Dendritic cell treated with granulocyte-macrophage colony-stimulating factor and Interleukin-4, amounts not matched to agents 40 ng/mL and 50 ng/mL, for 4 days (primary cell): ENCODE data around the gene GMDS.

ENCODE experiments used
- H3K27ac Mint-ChIP-seq: one replicate; pipeline ENCODE4 v1.8.0; 2022; ENCODE audit warnings: mild to moderate bottlenecking, mixed read lengths
- H3K27me3 Mint-ChIP-seq: one replicate; pipeline ENCODE4 v1.8.0; 2022; ENCODE audit warnings: mild to moderate bottlenecking, mixed read lengths
- H3K36me3 Mint-ChIP-seq: one replicate; pipeline ENCODE4 v1.8.0; 2022; ENCODE audit warnings: low read depth, mixed read lengths
- H3K4me1 Mint-ChIP-seq: one replicate; pipeline ENCODE4 v1.8.0; 2022; ENCODE audit warnings: low read depth, mixed read lengths
- H3K4me3 Mint-ChIP-seq: one replicate; pipeline ENCODE4 v1.8.0; 2022; ENCODE audit warnings: mild to moderate bottlenecking, moderate library complexity, mixed read lengths
- H3K9me3 Mint-ChIP-seq: one replicate; pipeline ENCODE4 v1.8.0; 2022; ENCODE audit warnings: mixed read lengths
- intact Hi-C: fragments of 100-400 bp; cut with micrococcal nuclease; formaldehyde crosslinking; loops from one replicate; pipeline ENCODE4 v1.15.0; 2022

GMDS gene

DNA sequence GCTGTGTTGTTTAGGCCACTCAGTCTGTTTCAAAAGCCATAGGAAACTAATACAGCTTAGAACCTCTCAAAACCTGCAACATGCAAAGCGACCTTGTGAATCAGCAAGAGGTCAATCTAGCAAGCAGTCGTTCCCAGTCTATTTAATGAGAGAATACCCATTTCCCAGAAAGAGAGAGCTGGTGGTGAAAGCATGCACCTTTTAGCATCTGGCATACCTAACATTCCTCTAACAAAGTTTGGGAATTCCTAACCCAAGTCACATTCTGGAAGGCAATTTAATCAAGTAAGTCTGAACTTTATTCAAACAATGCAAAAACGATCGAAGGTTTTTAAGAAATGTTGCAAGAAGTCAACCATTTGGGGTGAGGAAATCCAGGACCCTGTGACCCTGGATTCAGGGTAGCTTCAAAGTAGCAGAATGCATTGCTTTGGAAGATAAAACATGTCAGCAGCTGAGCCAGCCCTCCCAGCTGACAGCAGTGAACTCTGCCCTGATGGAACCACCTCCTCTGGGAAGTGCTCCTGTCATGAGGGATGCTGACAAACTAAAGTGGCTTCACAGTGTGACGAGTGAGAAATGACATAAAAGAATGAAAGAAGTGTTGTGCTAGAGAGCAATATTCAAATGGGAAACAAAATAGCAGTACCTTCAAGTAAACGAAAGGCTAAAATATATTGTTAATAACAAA, 104.8 kb downstream of the GMDS start:
- peaks cover 33% of the 10 kb centered on the region for H3K4me1 Mint-ChIP-seq
- H3K36me3 Mint-ChIP-seq, result no peaks in the 10 kb centered on the region
- no peaks in the 10 kb centered on the region for H3K9me3 Mint-ChIP-seq
- intact Hi-C loops, result no loop called here
- H3K27ac Mint-ChIP-seq, result no peak overlapping the region
- no peaks in the 10 kb centered on the region for H3K27me3 Mint-ChIP-seq
- no peak overlapping the region for H3K4me3 Mint-ChIP-seq

DNA sequence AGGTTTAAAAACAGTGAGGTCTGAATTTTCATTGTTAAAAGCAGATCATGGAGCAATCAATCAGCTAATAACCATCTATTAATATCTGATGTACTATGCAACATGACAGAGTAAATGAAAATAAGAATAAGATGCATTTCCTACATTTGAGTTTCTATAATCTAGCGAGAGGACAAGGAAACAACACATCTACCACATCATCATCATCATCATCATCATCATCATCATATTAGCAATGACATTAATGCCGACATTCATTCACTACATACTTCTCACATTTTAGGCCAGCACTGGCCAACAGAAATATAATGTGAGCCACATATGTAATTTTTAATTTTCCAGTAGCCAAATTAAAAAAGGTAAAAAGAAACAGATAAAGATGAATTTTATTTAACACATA, 110.0 kb downstream of the GMDS start:
- H3K4me1 Mint-ChIP-seq, result peaks cover 9% of the 10 kb centered on the region

DNA sequence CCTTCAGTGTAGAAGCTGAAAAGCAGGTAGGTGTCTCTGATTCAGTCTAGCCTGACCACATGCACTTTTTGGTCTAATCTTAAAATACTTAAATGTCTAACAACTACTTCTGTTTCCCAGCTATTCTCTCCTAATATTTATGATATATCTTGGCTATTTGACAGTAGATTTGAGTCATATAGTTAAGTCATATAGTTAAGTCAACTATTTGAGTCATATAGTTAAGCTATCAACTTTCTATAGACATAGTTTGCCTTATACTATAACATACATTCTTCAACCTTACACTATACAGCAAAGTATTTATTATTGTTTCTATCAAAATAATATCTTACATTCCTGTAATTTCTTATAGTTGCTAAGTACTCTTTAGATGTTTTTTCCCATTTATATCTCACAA, 110.9 kb downstream of the GMDS start:
- no peaks in the 10 kb centered on the region for H3K36me3 Mint-ChIP-seq
- H3K4me1 Mint-ChIP-seq, result peaks cover 2% of the 10 kb centered on the region
- no peaks in the 10 kb centered on the region for H3K27me3 Mint-ChIP-seq
- no peak overlapping the region for H3K4me3 Mint-ChIP-seq
- H3K9me3 Mint-ChIP-seq, result no peaks in the 10 kb centered on the region
- H3K27ac Mint-ChIP-seq, result no peak overlapping the region
- intact Hi-C loops, result no loop called here

More for the DNA sequence above, 110.0 kb downstream of the GMDS start:
- Mint-ChIP-seq H3K27ac (no peak overlapping the region), H3K36me3 (no peaks in the 10 kb centered on the region), H3K4me3 (no peak overlapping the region), H3K9me3 (no peaks in the 10 kb centered on the region), H3K27me3 (no peaks in the 10 kb centered on the region)
- intact Hi-C loops, result no loop called here

DNA sequence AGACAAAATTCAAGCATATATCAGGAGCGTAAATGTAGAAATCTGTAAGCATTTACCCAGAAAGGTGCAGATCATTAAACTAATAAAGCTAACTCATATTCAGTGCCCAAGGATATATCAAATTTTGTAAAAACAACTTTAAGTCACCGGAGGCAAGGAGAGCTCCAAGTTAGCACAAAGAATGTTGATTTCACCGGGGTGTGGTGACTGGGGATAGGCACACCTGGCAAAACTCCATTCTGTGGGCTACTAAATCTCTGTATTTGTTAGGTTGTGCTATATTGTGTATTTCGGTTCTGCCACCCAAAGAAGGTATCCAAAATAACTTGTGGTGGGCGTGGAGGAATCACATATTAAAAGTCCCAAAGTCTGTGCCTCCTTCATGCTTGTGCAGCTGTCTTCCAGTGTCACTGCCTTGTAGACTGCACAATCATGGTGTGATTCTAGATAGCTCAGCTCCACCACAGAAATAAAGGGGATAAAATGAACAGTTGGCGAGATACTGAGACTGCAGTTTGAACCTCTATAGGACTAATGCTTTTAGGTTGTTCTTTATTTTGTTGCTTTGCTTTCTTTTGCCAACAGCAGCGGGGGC, 111.6 kb downstream of the GMDS start:
- H3K36me3 Mint-ChIP-seq, result no peaks in the 10 kb centered on the region
- H3K9me3 Mint-ChIP-seq, result no peaks in the 10 kb centered on the region
- no peaks in the 10 kb centered on the region for H3K27me3 Mint-ChIP-seq
- no peak overlapping the region for H3K4me3 Mint-ChIP-seq
- H3K27ac Mint-ChIP-seq, result no peak overlapping the region
- intact Hi-C loops, result no loop called here
- H3K4me1 Mint-ChIP-seq, result peaks cover 6% of the 10 kb centered on the region

DNA sequence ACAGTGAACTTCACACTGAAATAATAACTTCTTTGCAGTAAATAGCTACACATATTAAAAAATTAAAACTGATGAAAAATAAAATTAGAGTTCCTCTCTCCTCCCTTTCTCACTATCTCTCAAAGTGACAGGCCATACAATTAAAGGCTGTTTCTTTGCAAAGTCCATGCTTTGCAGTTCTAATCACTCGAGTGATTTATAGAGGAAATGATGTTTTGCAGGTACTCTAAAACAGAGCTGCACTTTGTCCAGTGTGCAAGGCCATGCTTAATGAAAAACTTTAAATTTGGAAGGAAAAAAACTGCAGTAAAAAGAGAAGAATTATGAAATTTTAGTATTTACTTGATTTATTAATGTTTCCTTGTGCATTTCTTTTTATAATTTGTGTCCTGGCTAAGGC, 112.5 kb downstream of the GMDS start:
- H3K27ac Mint-ChIP-seq, result no peak overlapping the region
- peaks cover 6% of the 10 kb centered on the region for H3K4me1 Mint-ChIP-seq
- H3K4me3 Mint-ChIP-seq, result no peak overlapping the region
- no peaks in the 10 kb centered on the region for H3K27me3 Mint-ChIP-seq
- intact Hi-C loops, result no loop called here
- no peaks in the 10 kb centered on the region for H3K36me3 Mint-ChIP-seq
- no peaks in the 10 kb centered on the region for H3K9me3 Mint-ChIP-seq

DNA sequence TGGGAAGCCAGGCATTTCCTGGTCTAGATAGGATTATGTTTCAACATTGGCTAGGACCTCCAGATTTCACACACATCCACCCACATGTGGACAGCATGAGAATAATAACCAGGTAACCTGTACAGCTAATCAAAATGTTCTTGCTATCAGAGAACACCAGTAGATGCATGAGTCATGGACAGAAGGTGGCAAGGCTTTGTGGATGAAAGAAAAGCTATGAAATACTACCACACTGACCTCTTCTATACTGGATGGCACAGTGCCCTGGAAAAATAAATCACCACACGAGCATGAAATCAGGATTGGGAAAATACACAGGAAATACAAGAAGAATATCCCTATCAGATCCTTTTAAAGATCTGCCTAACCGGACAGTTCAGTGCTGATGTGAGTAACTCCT, 113.0 kb downstream of the GMDS start:
- Mint-ChIP-seq H3K4me1 (peaks cover 9% of the 10 kb centered on the region), H3K4me3 (no peak overlapping the region), H3K36me3 (no peaks in the 10 kb centered on the region), H3K27me3 (peaks cover 1% of the 10 kb centered on the region), H3K9me3 (no peaks in the 10 kb centered on the region), H3K27ac (no peak overlapping the region)
- intact Hi-C loops, result no loop called here

DNA sequence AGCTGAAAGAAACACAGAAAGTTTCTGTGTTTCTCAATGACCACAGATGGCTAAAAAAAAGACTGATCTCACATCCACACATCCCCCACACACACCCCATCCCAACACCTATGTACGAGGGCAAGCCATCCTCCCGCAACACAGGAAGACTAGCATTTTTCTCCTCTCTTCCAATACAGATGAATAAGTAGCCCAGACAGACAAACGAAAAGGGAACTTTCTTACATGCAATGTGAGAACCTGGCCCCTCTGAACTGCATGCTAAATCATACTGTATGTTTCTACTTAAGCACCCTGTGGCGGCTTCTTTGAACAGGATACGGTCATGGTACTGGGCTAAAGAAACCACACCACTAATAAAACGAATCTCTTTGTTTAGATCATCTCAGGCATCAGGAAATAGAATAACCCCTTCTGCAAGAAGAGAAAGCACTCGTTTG, 116.2 kb downstream of the GMDS start:
- Mint-ChIP-seq H3K9me3 (no peaks in the 10 kb centered on the region), H3K27me3 (peaks cover 9% of the 10 kb centered on the region), H3K4me3 (no peak overlapping the region), H3K36me3 (no peaks in the 10 kb centered on the region), H3K27ac (no peak overlapping the region), H3K4me1 (peaks cover 26% of the 10 kb centered on the region)
- intact Hi-C loops, result no loop called here

DNA sequence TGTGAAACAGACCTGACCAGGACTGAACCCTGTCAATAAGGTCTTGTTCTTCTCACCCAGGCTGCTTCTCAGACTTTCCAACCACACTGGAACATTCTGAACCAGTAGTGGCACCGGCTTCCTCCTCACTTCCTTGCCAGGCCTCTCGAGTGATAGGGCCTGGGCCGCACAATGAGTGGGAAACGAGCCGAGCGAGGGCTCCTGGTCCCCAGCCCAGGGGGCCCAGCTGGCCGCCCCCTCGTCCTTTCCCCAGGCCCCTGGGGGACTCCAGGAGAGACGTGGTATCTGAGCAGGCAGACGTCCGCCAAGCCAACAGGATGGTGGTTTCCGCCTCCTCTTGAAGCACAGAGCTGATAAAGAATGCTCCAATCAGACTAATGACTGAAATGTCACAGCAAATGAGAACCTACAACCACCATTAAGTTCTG, 117.9 kb downstream of the GMDS start:
- H3K4me3 Mint-ChIP-seq, result peak overlapping the region; percentile 56
- peaks cover 9% of the 10 kb centered on the region for H3K27me3 Mint-ChIP-seq
- H3K4me1 Mint-ChIP-seq, result peaks cover 27% of the 10 kb centered on the region
- H3K36me3 Mint-ChIP-seq, result no peaks in the 10 kb centered on the region
- H3K9me3 Mint-ChIP-seq, result peaks cover 7% of the 10 kb centered on the region
- peak overlapping the region; percentile 62 for H3K27ac Mint-ChIP-seq
- intact Hi-C loops, result no loop called here

DNA sequence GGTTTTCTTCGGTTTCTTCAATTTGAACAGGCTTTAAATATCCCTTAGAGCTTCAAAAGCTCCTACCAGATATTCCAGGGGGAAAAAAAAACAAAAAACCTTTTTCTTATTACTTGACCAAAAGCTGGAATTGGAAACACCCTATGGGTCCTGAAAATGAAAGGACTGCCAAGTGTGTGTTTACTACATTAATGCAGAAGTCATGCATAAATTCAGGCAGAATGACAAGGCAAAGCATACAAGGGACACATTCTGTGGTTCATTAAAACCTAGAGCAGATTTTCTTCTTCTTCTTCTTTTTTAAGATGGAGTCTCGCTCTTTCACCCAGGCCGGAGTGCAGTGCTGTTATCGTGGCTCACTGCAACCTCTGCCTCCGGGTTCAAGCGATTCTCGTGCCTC, 119.1 kb downstream of the GMDS start:
- intact Hi-C loops, result no loop called here
- Mint-ChIP-seq H3K4me1 (peaks cover 27% of the 10 kb centered on the region), H3K27me3 (peaks cover 9% of the 10 kb centered on the region), H3K4me3 (peak overlapping the region; percentile 39), H3K27ac (peak overlapping the region; percentile 42), H3K9me3 (peaks cover 7% of the 10 kb centered on the region), H3K36me3 (no peaks in the 10 kb centered on the region)

DNA sequence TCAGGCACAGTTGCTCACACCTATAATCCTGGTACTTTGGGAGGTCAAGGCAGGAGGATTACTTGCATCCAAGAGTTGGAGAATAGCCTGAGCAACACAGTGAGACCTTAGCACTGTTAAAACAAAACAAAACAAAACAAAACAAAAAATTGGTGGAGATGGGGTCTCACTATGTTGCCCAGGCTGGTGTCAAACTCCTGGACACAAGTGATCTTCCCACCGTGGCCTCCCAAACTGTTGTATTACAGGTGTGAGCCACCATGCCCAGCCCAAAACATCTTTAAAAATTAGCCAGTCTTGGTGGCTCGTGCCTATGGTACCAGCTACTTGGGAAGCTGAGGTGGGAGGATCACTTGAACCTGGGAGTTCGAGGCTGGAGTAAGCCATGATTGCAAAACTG, 120.2 kb downstream of the GMDS start:
- peaks cover 9% of the 10 kb centered on the region for H3K27me3 Mint-ChIP-seq
- intact Hi-C loops, result no loop called here
- peaks cover 7% of the 10 kb centered on the region for H3K9me3 Mint-ChIP-seq
- peaks cover 27% of the 10 kb centered on the region for H3K4me1 Mint-ChIP-seq
- no peaks in the 10 kb centered on the region for H3K36me3 Mint-ChIP-seq
- no peak overlapping the region for H3K27ac Mint-ChIP-seq
- H3K4me3 Mint-ChIP-seq, result no peak overlapping the region

DNA sequence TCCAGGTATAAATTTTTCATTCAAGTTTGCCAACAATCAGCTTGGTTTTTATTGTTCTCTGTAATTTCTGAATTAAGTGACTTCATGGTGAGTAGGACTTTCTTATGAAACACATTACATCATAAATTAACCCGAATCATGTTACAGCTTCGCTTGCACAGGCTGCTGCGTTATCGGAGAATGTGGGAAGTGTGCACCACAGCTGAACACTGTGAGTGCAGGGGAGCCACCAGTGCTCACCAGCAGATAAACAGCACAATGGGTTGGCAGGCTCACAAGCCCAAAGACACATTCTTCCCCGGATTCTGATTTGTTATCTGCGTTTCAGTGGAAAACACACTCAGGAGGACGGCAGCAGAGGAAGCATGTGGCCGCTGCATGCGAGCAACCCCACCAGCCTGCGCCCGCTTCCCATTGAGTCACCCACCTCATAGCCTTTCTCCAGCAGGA, 121.1 kb downstream of the GMDS start:
- Mint-ChIP-seq H3K27me3 (peaks cover 9% of the 10 kb centered on the region), H3K9me3 (peaks cover 7% of the 10 kb centered on the region), H3K36me3 (no peaks in the 10 kb centered on the region), H3K27ac (no peak overlapping the region), H3K4me3 (no peak overlapping the region), H3K4me1 (peaks cover 25% of the 10 kb centered on the region)
- intact Hi-C loops, result no loop called here

DNA sequence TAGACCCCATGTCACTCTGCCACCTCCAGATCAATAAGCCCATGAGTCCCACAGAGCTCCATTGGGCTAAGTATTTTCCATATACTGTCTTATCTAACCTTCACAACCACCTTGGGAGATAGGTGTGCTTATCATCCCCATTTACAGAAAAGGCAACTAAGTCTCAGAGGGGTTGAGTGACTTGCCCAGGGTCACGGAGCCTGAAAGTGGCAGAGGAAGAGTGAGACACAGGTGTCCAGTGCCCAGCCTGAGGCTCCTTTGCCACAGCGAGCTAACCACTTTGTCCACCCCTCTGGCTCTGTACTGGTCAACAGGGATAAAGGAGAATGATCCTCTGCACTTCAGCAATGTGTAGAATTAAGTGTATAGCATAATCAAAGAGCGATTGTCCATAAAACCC, 124.5 kb downstream of the GMDS start:
- H3K27ac Mint-ChIP-seq, result no peak overlapping the region

DNA sequence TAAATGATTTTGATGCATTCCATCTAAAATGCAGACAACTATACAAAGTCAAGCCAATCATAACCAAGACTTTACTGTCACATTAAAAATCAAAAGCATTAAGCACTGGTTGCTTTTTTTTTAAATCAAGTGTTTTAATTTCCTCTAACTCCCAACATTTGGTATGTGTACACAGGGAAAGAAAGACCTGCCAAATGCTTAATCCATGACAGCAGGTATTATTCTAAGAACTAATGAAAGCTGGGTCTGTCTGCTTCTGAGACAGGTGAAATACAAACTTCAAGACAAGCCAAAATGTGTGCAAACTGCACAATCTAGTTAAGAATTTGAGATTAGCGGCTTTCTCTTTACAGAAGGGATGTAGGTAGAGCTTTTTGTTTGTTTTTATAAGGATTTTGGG, 126.1 kb downstream of the GMDS start:
- intact Hi-C loops, result no loop called here
- H3K27ac Mint-ChIP-seq, result no peak overlapping the region
- no peak overlapping the region for H3K4me3 Mint-ChIP-seq
- H3K36me3 Mint-ChIP-seq, result no peaks in the 10 kb centered on the region
- peaks cover 1% of the 10 kb centered on the region for H3K4me1 Mint-ChIP-seq
- peaks cover 7% of the 10 kb centered on the region for H3K9me3 Mint-ChIP-seq
- peaks cover under 1% of the 10 kb centered on the region for H3K27me3 Mint-ChIP-seq

More for the DNA sequence above, 124.5 kb downstream of the GMDS start:
- H3K4me3 Mint-ChIP-seq, result no peak overlapping the region
- H3K9me3 Mint-ChIP-seq, result peaks cover 7% of the 10 kb centered on the region
- peaks cover 7% of the 10 kb centered on the region for H3K27me3 Mint-ChIP-seq
- peaks cover 7% of the 10 kb centered on the region for H3K4me1 Mint-ChIP-seq
- intact Hi-C loops, result no loop called here
- no peaks in the 10 kb centered on the region for H3K36me3 Mint-ChIP-seq

DNA sequence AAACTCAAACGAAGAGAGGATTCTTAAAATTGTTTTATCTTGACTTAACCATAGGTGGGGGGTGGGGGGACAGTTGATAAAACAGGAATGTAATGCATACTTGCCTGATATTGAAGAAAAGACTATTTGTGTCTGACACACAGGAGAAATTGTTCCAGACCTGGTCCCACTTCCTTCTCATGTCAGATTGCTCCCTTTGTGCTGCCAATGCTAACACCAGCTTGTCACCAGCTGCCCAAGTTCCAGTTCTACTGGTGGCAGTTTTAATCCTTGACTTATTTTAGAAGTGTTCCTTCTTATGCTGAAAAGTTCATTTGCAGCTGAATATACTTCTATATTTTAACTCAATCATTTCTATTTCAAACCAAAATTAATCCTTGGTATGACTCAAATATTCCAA, 127.3 kb downstream of the GMDS start:
- no peaks in the 10 kb centered on the region for H3K27me3 Mint-ChIP-seq
- H3K27ac Mint-ChIP-seq, result no peak overlapping the region
- H3K4me3 Mint-ChIP-seq, result no peak overlapping the region
- no peaks in the 10 kb centered on the region for H3K4me1 Mint-ChIP-seq
- peaks cover 2% of the 10 kb centered on the region for H3K9me3 Mint-ChIP-seq
- intact Hi-C loops, result no loop called here
- H3K36me3 Mint-ChIP-seq, result no peaks in the 10 kb centered on the region

DNA sequence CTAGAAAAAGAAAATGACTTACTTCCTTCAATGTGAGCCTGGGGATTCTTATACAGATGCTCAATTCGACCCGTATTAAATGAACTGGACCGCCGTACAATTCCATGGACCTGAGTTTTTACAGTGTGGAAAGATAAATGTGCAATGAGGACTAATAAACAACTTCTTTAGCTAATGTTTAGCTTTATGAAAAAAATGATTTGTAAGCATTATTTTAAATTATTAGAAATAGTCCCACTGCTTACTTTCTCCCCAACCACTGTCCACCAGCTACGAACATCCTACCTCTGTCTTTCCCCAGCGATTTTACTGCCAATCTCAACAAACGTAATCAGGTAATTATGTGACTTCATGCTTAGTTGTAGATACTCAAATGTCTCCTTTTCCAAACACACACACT, 128.0 kb downstream of the GMDS start:
- no peak overlapping the region for H3K27ac Mint-ChIP-seq
- H3K27me3 Mint-ChIP-seq, result no peaks in the 10 kb centered on the region
- H3K9me3 Mint-ChIP-seq, result no peaks in the 10 kb centered on the region
- intact Hi-C loops, result no loop called here
- no peaks in the 10 kb centered on the region for H3K4me1 Mint-ChIP-seq
- H3K36me3 Mint-ChIP-seq, result no peaks in the 10 kb centered on the region
- no peak overlapping the region for H3K4me3 Mint-ChIP-seq
